Liver (tissue), 3 donors: ENCODE data around the gene DHX9.

Experiments used
- CTCF ChIP-seq: fragments of 150-350 bp; IDR thresholded peaks from 2 replicates; pipeline ENCODE4 v1.5.1; 2017; ENCODE audit warnings: improper control_type of control experiment, low read depth, low read length; ENCODE audit not compliant: missing input control
- EGR1 ChIP-seq, 2 donors: IDR thresholded peaks; 2 replicates each; pipeline ENCODE4 v1.6.1; 2016 to 2018; ENCODE audit warnings: antibody characterized with exemption in 2 of 2, low read depth in 2 of 2
- GABPA ChIP-seq, 2 donors: IDR thresholded peaks in 1 of 2; conservative IDR thresholded peaks in 1 of 2; 2 replicates each; pipeline ENCODE4 v1.6.1; 2016; ENCODE audit warnings: antibody characterized with exemption in 2 of 2, mild to moderate bottlenecking in 1 of 2, moderate library complexity in 1 of 2
- HNF4A ChIP-seq, 2 donors: conservative IDR thresholded peaks; 2 replicates each; pipeline ENCODE4 v1.6.1; 2016; ENCODE audit warnings: antibody characterized with exemption in 2 of 2, mild to moderate bottlenecking in 2 of 2
- JUND ChIP-seq, 2 donors: IDR thresholded peaks; 2 replicates each; pipeline ENCODE4 v1.6.1; 2016; ENCODE audit warnings: antibody characterized with exemption in 2 of 2
- NR2F2 ChIP-seq: IDR thresholded peaks from 2 replicates; pipeline ENCODE4 v1.6.1; 2016; ENCODE audit warnings: antibody characterized with exemption
- RAD21 ChIP-seq, 2 donors: IDR thresholded peaks; 2 replicates each; pipeline ENCODE4 v1.6.1; 2016; ENCODE audit warnings: antibody characterized with exemption in 2 of 2, mild to moderate bottlenecking in 2 of 2
- RXRA ChIP-seq, 2 donors: IDR thresholded peaks; 2 replicates each; pipeline ENCODE4 v1.6.1; 2017 to 2018; ENCODE audit warnings: antibody characterized with exemption in 2 of 2, mild to moderate bottlenecking in 1 of 2
- SP1 ChIP-seq: IDR thresholded peaks from 2 replicates; pipeline ENCODE4 v1.6.1; 2018; ENCODE audit warnings: antibody characterized with exemption, mild to moderate bottlenecking
- TAF1 ChIP-seq: conservative IDR thresholded peaks from 2 replicates; pipeline ENCODE4 v1.6.1; 2016; ENCODE audit warnings: antibody characterized with exemption, mild to moderate bottlenecking
- ZBTB33 ChIP-seq: IDR thresholded peaks from 2 replicates; pipeline ENCODE4 v1.6.1; 2016; ENCODE audit warnings: antibody characterized with exemption
- TF ChIP-seq, protein P1 (sequence below): IDR thresholded peaks from 2 replicates; pipeline ENCODE4 v1.6.1; 2016; ENCODE audit warnings: antibody characterized with exemption, mild to moderate bottlenecking
- TF ChIP-seq, protein P2 (sequence below): IDR thresholded peaks from 2 replicates; pipeline ENCODE4 v1.6.1; 2016; ENCODE audit warnings: antibody characterized with exemption
- donor health status: healthy.
- donor health status: healthy.

GRCh38 chr1:182850319-182850718 is 11.2 kb downstream of the DHX9 start:
- TF ChIP-seq GABPA (IDR thresholded peaks at IDR 0.05 in 1 of 2, conservative IDR thresholded peaks at IDR 0.05 in 1 of 2) (no peak), CTCF (no peak), JUND (IDR thresholded peaks at IDR 0.05) (no peak), NR2F2 (no peak), SP1 (no peak), TAF1 (no peak), RAD21 (IDR thresholded peaks at IDR 0.05) (no peak), HNF4A (conservative IDR thresholded peaks at IDR 0.05) (no peak), RXRA (IDR thresholded peaks at IDR 0.05) (no peak), ZBTB33 (no peak), EGR1 (IDR thresholded peaks at IDR 0.05; ENCODE audit: low read depth in 2 of 2) (no peak)
- TF ChIP-seq, protein P1, sequence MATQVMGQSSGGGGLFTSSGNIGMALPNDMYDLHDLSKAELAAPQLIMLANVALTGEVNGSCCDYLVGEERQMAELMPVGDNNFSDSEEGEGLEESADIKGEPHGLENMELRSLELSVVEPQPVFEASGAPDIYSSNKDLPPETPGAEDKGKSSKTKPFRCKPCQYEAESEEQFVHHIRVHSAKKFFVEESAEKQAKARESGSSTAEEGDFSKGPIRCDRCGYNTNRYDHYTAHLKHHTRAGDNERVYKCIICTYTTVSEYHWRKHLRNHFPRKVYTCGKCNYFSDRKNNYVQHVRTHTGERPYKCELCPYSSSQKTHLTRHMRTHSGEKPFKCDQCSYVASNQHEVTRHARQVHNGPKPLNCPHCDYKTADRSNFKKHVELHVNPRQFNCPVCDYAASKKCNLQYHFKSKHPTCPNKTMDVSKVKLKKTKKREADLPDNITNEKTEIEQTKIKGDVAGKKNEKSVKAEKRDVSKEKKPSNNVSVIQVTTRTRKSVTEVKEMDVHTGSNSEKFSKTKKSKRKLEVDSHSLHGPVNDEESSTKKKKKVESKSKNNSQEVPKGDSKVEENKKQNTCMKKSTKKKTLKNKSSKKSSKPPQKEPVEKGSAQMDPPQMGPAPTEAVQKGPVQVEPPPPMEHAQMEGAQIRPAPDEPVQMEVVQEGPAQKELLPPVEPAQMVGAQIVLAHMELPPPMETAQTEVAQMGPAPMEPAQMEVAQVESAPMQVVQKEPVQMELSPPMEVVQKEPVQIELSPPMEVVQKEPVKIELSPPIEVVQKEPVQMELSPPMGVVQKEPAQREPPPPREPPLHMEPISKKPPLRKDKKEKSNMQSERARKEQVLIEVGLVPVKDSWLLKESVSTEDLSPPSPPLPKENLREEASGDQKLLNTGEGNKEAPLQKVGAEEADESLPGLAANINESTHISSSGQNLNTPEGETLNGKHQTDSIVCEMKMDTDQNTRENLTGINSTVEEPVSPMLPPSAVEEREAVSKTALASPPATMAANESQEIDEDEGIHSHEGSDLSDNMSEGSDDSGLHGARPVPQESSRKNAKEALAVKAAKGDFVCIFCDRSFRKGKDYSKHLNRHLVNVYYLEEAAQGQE = no peak
- TF ChIP-seq, protein P2, sequence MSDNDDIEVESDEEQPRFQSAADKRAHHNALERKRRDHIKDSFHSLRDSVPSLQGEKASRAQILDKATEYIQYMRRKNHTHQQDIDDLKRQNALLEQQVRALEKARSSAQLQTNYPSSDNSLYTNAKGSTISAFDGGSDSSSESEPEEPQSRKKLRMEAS = no peak
